ENCODE results near the gene DOCK4.

DOCK4 gene

GRCh38 chr7:112022128-112022527 is 184.1 kb downstream of the DOCK4 start:
- DNase-seq = no peak
- H3K4me1 Mint-ChIP-seq (ENCODE audit: low read depth) = no peaks in the 10 kb centered on the region
- no peak overlapping the region for H3K4me3 Mint-ChIP-seq
- no peak overlapping the region for H3K27ac Mint-ChIP-seq
- H3K9me3 Mint-ChIP-seq = no peaks in the 10 kb centered on the region
- H3K36me3 Mint-ChIP-seq (ENCODE audit: low read depth) = no peaks in the 10 kb centered on the region
- H3K27me3 Mint-ChIP-seq = peaks cover 9% of the 10 kb centered on the region

GRCh38 chr7:112021379-112022044 is 184.7 kb downstream of the DOCK4 start:
- H3K4me1 Mint-ChIP-seq (ENCODE audit: low read depth) = no peaks in the 10 kb centered on the region
- H3K27ac Mint-ChIP-seq = no peak overlapping the region
- peaks cover 9% of the 10 kb centered on the region for H3K27me3 Mint-ChIP-seq
- no peaks in the 10 kb centered on the region for H3K36me3 Mint-ChIP-seq (ENCODE audit: low read depth)
- DNase-seq = no peak
- H3K4me3 Mint-ChIP-seq = no peak overlapping the region
- no peaks in the 10 kb centered on the region for H3K9me3 Mint-ChIP-seq

DNA sequence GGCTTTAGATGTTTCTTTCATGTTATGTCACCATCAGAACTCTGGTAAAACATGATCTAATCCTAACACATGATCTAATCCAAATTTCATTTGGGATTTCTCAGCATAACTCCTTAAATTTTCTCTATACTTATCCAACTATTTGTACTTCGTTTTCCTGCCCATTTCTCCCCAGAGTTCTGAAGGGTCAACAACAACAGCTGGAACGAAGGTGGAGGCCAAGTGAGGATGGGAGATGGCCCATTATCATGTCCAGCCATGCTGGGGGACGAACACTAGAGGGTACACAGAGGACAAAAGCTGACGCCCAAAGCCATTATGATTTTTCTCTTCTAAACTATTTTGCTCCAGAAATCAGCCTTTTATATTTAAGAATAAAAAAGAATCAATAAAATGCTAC is 185.4 kb downstream of the DOCK4 start:
- no peak overlapping the region for H3K4me3 Mint-ChIP-seq
- peaks cover 9% of the 10 kb centered on the region for H3K27me3 Mint-ChIP-seq
- no peak for DNase-seq
- no peaks in the 10 kb centered on the region for H3K4me1 Mint-ChIP-seq (ENCODE audit: low read depth)
- H3K36me3 Mint-ChIP-seq (ENCODE audit: low read depth) = no peaks in the 10 kb centered on the region
- no peak overlapping the region for H3K27ac Mint-ChIP-seq
- no peaks in the 10 kb centered on the region for H3K9me3 Mint-ChIP-seq

- Mint-ChIP-seq H3K27me3 (peaks cover 5% of the 10 kb centered on the region), H3K9me3 (no peaks in the 10 kb centered on the region), H3K4me3 (no peak overlapping the region), H3K4me1 (ENCODE audit: low read depth) (no peaks in the 10 kb centered on the region), H3K27ac (no peak overlapping the region), H3K36me3 (ENCODE audit: low read depth) (no peaks in the 10 kb centered on the region)
- no peak for DNase-seq
These were observed 186.3 kb downstream of the DOCK4 start for GRCh38 chr7:112019932-112020331.

- Mint-ChIP-seq H3K9me3 (no peaks in the 10 kb centered on the region), H3K4me3 (no peak overlapping the region), H3K36me3 (ENCODE audit: low read depth) (no peaks in the 10 kb centered on the region), H3K27me3 (peaks cover 5% of the 10 kb centered on the region), H3K4me1 (ENCODE audit: low read depth) (no peaks in the 10 kb centered on the region), H3K27ac (no peak overlapping the region)
- DNase-seq = no peak
These were observed 187.7 kb downstream of the DOCK4 start for GRCh38 chr7:112018305-112019030.

DNA sequence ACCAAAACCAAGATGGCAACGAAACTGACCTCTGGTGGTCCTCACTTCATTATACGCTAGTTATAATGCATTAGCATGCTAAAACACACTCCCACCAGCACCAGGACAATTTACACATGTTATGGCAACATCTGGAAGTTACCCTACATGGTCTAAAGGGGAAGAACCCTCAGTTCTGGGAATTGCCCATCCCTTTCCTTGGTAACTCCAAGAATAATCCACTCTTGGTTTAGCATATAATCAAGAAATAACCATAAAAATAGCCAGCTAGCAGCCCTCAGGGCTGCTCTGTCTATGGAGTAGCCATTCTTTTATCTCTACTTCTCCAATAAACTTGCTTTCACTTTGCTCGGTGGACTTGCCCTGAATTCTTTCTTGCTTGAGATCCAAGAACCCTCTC is 191.1 kb downstream of the DOCK4 start:
- Mint-ChIP-seq H3K27me3 (peaks cover 5% of the 10 kb centered on the region), H3K9me3 (no peaks in the 10 kb centered on the region), H3K27ac (no peak overlapping the region), H3K36me3 (ENCODE audit: low read depth) (no peaks in the 10 kb centered on the region), H3K4me3 (no peak overlapping the region), H3K4me1 (ENCODE audit: low read depth) (no peaks in the 10 kb centered on the region)
- DNase-seq = no peak

DNA sequence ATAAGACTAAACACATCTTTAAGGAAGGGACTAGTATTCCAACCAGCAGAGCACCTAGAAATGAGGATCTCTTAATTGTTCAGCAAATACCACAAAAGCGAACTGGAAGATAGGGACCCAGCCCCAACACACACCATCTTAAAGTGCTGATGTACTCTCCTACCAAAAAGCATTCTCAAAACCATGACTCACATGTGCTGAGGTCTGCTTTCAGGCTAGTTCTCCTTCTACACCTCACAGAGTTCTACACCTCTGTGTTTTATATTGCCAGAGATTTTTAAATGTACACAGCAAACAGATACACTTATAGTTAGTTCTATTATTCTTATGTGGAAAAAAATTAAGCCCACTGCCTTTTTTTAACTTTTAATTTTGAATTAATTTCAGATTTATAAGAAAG is 191.9 kb downstream of the DOCK4 start:
- H3K27me3 Mint-ChIP-seq = peaks cover 5% of the 10 kb centered on the region
- no peaks in the 10 kb centered on the region for H3K36me3 Mint-ChIP-seq (ENCODE audit: low read depth)
- H3K27ac Mint-ChIP-seq = no peak overlapping the region
- no peak for DNase-seq
- H3K4me1 Mint-ChIP-seq (ENCODE audit: low read depth) = no peaks in the 10 kb centered on the region
- H3K4me3 Mint-ChIP-seq = no peak overlapping the region
- H3K9me3 Mint-ChIP-seq = no peaks in the 10 kb centered on the region

GRCh38 chr7:112013274-112013673 is 192.9 kb downstream of the DOCK4 start:
- no peak overlapping the region for H3K4me3 Mint-ChIP-seq
- H3K27me3 Mint-ChIP-seq = peaks cover 5% of the 10 kb centered on the region
- no peak overlapping the region for H3K27ac Mint-ChIP-seq
- H3K4me1 Mint-ChIP-seq (ENCODE audit: low read depth) = peaks cover 3% of the 10 kb centered on the region
- no peaks in the 10 kb centered on the region for H3K9me3 Mint-ChIP-seq
- no peak for DNase-seq
- H3K36me3 Mint-ChIP-seq (ENCODE audit: low read depth) = no peaks in the 10 kb centered on the region

DNA sequence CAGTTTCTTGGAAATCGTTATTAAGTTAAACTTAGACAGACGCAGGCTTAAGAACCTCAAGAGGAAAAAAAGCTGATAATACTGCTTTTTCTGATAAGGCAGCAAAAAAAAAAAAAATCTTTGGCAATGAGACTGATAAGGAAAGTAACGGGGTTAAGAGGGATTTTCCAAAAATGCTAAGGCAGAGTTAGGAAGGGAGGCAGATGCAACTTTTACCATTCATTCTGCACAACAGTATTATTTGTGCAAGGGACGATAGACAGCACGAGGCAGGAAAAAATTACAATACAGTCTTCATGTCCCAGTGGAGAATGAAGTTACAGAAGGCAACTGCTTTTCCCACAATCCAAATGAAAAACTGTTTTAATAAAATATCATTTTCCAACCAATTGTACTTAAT is 194.0 kb downstream of the DOCK4 start:
- Mint-ChIP-seq H3K27ac (no peak overlapping the region), H3K4me1 (ENCODE audit: low read depth) (peaks cover 3% of the 10 kb centered on the region), H3K9me3 (no peaks in the 10 kb centered on the region), H3K4me3 (no peak overlapping the region), H3K36me3 (ENCODE audit: low read depth) (no peaks in the 10 kb centered on the region), H3K27me3 (no peaks in the 10 kb centered on the region)
- DNase-seq = no peak

DNA sequence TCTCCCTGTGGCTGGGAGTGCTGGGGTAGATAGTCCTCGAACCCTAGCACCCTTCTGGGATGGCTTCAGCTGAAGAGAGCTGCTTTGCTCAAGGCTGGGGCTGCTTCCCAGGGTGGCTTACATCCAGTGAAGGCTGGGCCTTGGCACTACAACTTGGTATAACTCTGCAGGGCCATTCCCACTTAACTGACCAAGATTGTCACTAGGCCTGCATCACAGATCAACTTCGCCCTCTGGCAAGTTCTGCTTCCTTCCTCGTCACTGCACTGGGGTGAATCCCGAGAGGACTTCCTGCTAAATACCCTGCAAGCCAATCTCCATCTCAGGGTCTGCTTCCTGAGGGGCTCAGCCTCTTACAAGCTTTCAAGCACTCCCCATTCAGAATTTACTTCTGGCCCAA is 195.2 kb downstream of the DOCK4 start:
- DNase-seq = no peak
- no peaks in the 10 kb centered on the region for H3K9me3 Mint-ChIP-seq
- H3K27me3 Mint-ChIP-seq = no peaks in the 10 kb centered on the region
- H3K27ac Mint-ChIP-seq = no peak overlapping the region
- H3K36me3 Mint-ChIP-seq (ENCODE audit: low read depth) = no peaks in the 10 kb centered on the region
- no peak overlapping the region for H3K4me3 Mint-ChIP-seq
- peaks cover 3% of the 10 kb centered on the region for H3K4me1 Mint-ChIP-seq (ENCODE audit: low read depth)

GRCh38 chr7:112010109-112010508 is 196.1 kb downstream of the DOCK4 start:
- DNase-seq = no peak
- no peaks in the 10 kb centered on the region for H3K27me3 Mint-ChIP-seq
- peaks cover 3% of the 10 kb centered on the region for H3K4me1 Mint-ChIP-seq (ENCODE audit: low read depth)
- no peaks in the 10 kb centered on the region for H3K9me3 Mint-ChIP-seq
- no peak overlapping the region for H3K4me3 Mint-ChIP-seq
- no peaks in the 10 kb centered on the region for H3K36me3 Mint-ChIP-seq (ENCODE audit: low read depth)
- H3K27ac Mint-ChIP-seq = no peak overlapping the region

- H3K4me1 Mint-ChIP-seq (ENCODE audit: low read depth) = peaks cover 3% of the 10 kb centered on the region
- H3K9me3 Mint-ChIP-seq = no peaks in the 10 kb centered on the region
- no peak overlapping the region for H3K27ac Mint-ChIP-seq
- no peaks in the 10 kb centered on the region for H3K27me3 Mint-ChIP-seq
- H3K4me3 Mint-ChIP-seq = no peak overlapping the region
- DNase-seq = no peak
- no peaks in the 10 kb centered on the region for H3K36me3 Mint-ChIP-seq (ENCODE audit: low read depth)
These were observed 197.1 kb downstream of the DOCK4 start for GRCh38 chr7:112009081-112009480.

GRCh38 chr7:112007185-112007584 is 199.0 kb downstream of the DOCK4 start:
- Mint-ChIP-seq H3K9me3 (no peaks in the 10 kb centered on the region), H3K27me3 (no peaks in the 10 kb centered on the region), H3K36me3 (ENCODE audit: low read depth) (no peaks in the 10 kb centered on the region), H3K4me3 (no peak overlapping the region), H3K27ac (no peak overlapping the region), H3K4me1 (ENCODE audit: low read depth) (peaks cover 3% of the 10 kb centered on the region)
- DNase-seq = no peak

- H3K9me3 Mint-ChIP-seq = no peaks in the 10 kb centered on the region
- peaks cover 3% of the 10 kb centered on the region for H3K4me1 Mint-ChIP-seq (ENCODE audit: low read depth)
- no peaks in the 10 kb centered on the region for H3K27me3 Mint-ChIP-seq
- H3K4me3 Mint-ChIP-seq = no peak overlapping the region
- DNase-seq = no peak
- H3K36me3 Mint-ChIP-seq (ENCODE audit: low read depth) = no peaks in the 10 kb centered on the region
- H3K27ac Mint-ChIP-seq = no peak overlapping the region
These were observed 200.1 kb downstream of the DOCK4 start for GRCh38 chr7:112006071-112006470.

GRCh38 chr7:112005205-112005775 is 200.9 kb downstream of the DOCK4 start:
- peaks cover 3% of the 10 kb centered on the region for H3K4me1 Mint-ChIP-seq (ENCODE audit: low read depth)
- DNase-seq = no peak
- no peak overlapping the region for H3K4me3 Mint-ChIP-seq
- H3K9me3 Mint-ChIP-seq = no peaks in the 10 kb centered on the region
- H3K27me3 Mint-ChIP-seq = no peaks in the 10 kb centered on the region
- H3K27ac Mint-ChIP-seq = no peak overlapping the region
- H3K36me3 Mint-ChIP-seq (ENCODE audit: low read depth) = no peaks in the 10 kb centered on the region
